HK-2 (cell line): Measurements from ENCODE around the gene MIS12.
A peak's percentile ranks its signal among the peaks of the same experiment; 100 is the strongest.

Experiments
- DNase-seq: peaks from one replicate; pipeline ENCODE4 v3.0.0-alpha.2; 2018; ENCODE audit not compliant: unreplicated experiment

The MIS12 gene

DNA sequence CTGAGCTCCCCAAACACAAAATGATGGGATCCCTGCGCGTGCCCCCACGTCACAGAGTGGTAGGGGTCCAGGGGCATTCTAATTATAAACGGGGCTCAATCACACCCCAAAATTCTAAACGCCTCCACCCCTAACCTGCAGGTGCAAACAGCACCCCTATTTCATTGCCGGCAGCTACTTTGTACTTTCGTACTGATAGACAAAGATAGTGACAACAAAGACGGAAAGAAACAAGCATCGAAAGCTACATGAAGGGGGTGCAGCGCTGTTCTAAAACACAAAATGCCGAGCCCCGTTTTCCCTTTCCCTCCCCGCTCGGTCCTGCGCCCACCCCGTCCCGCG, 13.9 kb downstream of the MIS12 start:
- DNase-seq, result no peak

- DNase-seq, result peak; percentile 54
These were observed 14.4 kb downstream of the MIS12 start for GRCh38 chr17:5500589-5501391.

DNA sequence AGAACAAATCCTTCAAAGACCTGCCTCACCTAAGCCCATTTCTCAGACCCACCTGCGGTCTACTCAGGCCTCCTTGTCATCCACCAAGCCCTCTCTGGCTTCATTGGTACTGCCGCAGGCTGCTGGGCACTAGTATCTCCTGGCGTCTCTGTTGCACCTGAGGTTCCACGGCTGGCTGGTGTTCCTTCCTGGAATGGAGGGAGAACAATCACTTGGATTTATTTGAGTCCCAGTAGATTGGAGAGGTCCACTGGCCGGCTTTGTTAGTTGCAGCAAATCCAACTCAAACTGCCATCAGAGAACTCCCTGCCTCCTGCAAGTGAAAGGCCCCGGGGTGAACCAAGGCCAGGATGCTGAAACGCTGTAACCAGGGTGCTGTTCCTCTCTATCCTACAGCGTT, 15.3 kb downstream of the MIS12 start:
- no peak for DNase-seq

GRCh38 chr17:5502552-5502951, 16.2 kb downstream of the MIS12 start:
- DNase-seq, result no peak

GRCh38 chr17:5506307-5506706, 19.9 kb downstream of the MIS12 start:
- DNase-seq, result no peak

GRCh38 chr17:5508810-5509209, 22.4 kb downstream of the MIS12 start:
- no peak for DNase-seq

GRCh38 chr17:5509482-5509881, 23.1 kb downstream of the MIS12 start:
- DNase-seq, result no peak

- DNase-seq, result no peak
These were observed 24.4 kb downstream of the MIS12 start for GRCh38 chr17:5510771-5511170.

- no peak for DNase-seq
These were observed 25.2 kb downstream of the MIS12 start for GRCh38 chr17:5511401-5512225.

DNA sequence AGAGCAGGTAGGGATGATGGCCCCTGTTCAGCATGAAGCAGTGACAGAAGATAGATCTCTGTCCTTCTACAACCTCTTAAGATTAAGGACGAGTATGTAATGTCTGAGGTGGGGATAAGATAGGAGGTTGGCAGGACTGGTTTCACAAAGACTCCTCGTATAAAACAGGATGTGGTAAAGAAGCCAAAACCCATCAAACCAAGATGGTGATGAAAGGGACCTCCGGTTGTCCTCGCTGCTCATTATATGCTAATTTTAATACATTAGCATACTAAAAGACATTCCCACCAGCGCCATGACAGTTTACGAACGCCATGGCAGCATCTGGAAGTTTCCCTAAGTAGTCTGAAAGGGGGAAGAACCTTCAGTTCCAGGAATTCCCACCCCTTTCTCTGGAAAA, 27.3 kb downstream of the MIS12 start:
- DNase-seq, result no peak

DNA sequence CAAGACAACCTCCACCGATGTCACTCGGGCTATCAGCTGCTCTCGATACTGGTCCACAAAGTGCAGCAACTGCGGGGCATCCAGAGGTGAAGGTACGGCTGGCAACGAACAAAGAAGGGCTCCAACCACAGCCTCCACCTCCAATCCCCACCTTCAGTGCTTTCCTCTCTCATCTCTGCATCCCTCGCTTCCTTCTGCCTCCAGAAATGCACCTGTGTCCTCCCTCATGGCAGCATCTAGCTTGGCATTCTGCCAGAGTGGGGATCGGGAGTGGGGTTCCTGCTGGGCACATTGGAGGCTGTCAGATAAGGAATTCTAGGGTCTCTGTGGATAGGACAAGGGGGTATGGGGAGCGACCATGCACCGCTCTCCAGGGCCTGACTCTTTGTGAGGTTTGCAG, 28.6 kb downstream of the MIS12 start:
- DNase-seq, result no peak

- DNase-seq, result peak; percentile 81
These were observed 29.9 kb downstream of the MIS12 start for GRCh38 chr17:5516060-5516792.

DNA sequence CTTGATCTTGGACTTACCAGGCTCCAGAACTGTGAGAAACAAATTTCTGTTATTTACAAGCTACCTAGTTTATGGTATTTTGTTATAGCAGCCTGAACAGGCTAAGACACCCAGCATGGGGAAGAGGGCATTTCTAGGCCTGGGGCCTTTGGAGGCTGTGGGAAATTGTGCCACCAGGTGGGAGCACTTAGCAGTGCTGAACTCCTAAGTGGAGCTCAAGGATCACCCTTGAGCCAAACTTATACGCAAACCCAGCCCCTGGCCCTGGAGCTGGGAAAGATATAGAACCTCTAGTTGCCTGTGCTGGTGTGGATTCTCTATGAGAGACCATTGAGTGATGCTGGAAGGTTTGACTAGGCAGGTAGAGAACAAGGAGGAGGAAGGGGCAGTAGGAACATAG, 36.1 kb downstream of the MIS12 start:
- no peak for DNase-seq

- DNase-seq, result no peak
These were observed 36.9 kb downstream of the MIS12 start for GRCh38 chr17:5523249-5523648.

GRCh38 chr17:5526821-5527598, 40.6 kb downstream of the MIS12 start:
- peak; percentile 91 for DNase-seq

- no peak for DNase-seq
These were observed 41.4 kb downstream of the MIS12 start for GRCh38 chr17:5527601-5528250.

GRCh38 chr17:5530265-5531084, 44.1 kb downstream of the MIS12 start:
- DNase-seq, result no peak

GRCh38 chr17:5531085-5531418, 44.7 kb downstream of the MIS12 start:
- no peak for DNase-seq

DNA sequence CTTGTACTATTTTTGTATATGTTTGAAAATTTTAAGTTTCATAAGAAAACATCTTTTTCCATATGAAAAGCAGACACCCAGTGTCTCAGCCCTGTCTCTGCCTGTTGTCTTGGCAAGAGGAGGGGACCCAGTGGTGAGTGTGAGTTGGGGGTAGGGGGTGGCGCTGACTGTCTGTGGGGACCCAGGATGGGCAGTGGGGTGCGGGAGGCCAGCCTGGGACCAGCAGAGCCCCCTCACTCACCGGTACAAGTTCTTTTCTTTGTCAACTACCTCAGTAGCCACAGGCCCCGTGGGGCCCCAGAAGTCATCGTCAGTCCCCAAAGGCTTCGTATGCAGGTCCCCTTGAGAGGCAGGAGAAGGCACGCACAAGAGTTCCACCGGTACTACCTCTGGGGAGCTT, 46.2 kb downstream of the MIS12 start:
- no peak for DNase-seq

- peak; percentile 39 for DNase-seq
These were observed 47.3 kb downstream of the MIS12 start for GRCh38 chr17:5533486-5534315.
